ENCODE data around the gene HOXB3. TPM values are rescaled to one million over a fixed set of nuclear protein-coding genes. Genes with fewer than 3 reads are reported as not detected.
A peak's percentile ranks its signal among the peaks of the same experiment; 100 is the strongest.

Gene HOXB3
- polyA plus RNA-seq, 4 donors = 145 to 170 (median 155) TPM

DNA sequence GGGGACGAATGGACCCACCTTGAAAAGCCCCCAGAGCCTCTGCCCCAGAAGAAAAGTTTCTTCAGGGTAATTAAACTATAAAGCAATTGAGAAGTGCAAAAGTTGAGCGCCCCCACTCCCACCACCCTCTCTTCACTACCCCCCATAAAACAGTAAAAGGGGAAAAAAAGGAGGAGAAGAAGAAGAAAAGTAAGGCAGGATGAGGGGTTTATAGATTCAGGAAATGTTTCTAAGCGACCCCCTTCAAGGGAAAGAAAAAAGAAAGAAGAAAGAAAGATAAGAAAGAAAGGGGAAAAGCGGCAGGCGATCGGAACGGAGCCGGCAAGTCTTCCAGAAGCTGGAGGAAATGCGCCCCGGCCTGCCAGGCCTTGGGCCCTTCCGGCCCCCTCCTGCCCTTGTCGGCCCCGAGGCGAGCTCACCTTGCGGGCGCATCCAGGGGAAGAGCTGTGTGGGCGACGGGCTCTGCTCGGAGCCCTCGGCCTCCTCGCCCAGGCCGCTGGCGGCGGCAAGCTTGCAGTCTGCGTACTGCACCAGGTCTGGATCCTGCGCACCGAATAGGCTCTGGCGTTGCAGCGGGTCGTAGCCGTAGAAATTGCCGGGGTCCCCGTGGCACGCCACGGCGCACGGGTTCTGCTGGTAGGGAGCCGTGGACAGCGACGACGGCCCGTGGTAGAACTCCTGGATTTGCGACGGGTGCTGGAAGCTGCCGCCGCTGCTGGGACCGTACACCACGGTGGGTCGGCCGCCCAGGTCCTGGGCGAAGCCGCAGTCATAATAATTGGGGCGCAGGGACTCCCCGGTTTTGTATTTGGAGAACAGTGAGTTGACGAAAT lies 24.0 kb upstream of the HOXB3 start:
- DNase-seq (ENCODE audit: low read depth in 4 of 4, low spot score in 3 of 4) = no peak

DNA sequence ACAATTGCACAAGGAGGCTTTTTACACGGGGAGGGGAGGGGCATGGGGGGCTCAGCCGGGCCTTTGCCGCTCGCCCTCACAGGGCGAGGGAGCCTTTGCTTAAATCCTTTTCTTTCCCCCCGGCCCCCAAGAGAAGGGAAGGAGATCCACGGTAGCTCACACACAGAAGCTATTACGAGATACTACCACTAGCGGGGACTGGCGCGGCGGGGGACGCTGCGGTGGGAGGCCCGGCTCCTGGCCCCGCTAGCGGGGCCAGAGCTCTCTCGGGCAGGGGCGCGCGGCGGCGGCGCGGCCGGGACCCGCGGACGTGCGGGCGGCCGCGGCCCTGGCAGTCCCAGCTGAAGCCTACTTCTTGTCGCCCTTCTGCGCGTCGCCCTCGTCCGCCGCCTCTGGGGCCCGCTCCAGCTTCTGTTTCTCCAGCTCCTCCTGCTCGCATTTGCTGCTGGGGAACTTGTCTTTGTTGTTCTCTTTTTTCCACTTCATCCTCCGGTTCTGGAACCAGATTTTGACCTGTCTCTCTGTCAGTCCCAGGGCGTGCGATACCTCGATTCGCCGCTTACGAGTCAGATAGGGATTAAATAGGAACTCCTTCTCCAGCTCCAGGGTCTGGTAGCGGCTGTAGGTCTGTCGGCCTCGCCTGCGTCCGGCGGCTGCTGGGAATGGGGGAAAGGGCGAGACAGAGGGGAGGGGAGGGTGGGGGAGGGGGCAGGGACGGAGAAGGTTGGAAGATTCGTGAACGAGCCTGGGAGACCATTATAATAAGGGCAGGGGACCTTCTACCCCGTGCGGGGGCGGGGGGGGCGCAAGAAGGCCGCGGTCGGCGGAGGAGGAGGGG lies 23.0 kb upstream of the HOXB3 start:
- DNase-seq (ENCODE audit: low read depth in 4 of 4, low spot score in 3 of 4) = no peak

DNA sequence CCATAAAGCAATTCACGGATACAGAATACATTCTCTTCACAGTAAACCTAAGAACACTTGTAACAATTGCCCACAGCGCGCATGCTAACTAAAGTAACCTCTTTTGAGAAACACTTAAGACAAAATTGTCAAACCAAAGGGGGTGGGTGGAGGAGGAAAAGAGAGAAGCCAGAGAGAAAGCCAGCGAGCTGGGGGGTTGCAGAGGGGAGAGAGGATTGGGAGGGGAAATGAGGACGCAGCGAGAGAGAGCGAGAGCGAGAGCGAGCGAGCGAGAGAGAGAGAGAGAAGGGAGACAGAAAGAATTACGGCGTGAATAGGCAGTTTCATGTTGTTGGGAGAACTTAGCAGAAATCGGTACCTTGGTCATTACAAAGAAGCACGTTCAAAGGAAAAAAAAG lies 22.4 kb upstream of the HOXB3 start:
- DNase-seq (ENCODE audit: low read depth in 4 of 4, low spot score in 3 of 4) = no peak

DNA sequence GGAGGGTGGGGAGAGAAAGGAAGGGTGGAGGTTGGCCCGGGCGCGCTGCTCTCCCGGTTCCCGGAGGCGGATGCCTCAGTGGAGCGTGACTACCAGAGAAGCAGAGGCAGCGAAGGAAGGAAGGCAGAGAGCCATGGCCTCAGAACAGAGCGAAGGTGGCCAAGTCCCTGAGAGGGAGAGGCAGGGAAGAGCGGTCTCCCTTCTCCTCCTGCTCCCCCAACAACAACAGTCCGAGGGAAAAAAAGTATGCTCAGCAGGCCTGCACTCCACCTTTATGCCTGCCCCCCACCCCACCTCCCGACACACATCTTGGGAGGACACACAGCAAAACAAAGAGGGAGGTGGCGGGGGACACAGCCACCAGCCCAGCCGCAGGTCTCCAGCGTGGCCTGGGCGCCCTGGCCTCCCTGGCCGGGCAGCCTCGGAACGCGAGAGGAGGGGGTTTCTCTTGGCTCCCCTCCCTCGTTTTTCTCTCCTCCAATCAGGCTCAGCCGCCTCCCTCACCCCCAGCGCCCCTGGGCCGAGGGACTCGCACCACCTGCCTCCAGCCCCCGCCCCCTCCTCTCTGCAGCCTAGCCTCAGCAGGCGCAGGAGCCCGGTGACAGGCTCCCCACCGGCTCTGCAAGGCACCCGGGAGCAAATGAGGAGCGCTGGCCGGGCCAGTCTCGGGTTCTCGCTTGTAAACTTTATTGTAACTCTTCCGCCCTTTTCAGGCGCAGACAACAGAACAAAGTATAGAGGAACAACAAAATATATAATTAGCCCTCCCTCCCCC lies 21.8 kb upstream of the HOXB3 start:
- DNase-seq (ENCODE audit: low read depth in 4 of 4, low spot score in 3 of 4) = peak in 1 of 4 donors; percentile 80

DNA sequence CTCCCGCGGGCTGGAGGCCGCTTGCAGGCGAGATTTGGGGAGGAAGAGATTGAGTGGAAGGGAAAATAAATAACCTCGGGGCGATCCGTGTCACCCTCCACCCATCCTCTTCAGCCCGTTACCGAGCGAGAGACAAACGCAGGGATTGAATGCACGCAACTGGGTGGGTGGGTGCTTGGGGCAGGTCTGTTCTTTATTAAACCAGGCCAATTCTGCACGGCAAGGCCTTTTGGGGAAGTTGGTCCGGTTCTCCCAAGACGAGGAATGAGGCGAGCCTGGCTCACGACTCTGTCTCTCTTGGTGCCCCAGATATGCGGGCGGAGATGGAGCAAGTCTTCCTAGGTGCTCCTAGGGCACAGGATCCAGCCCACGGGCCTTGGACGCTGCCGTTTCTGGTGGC lies 21.2 kb upstream of the HOXB3 start:
- no peak for DNase-seq (ENCODE audit: low read depth in 4 of 4, low spot score in 3 of 4)

DNA sequence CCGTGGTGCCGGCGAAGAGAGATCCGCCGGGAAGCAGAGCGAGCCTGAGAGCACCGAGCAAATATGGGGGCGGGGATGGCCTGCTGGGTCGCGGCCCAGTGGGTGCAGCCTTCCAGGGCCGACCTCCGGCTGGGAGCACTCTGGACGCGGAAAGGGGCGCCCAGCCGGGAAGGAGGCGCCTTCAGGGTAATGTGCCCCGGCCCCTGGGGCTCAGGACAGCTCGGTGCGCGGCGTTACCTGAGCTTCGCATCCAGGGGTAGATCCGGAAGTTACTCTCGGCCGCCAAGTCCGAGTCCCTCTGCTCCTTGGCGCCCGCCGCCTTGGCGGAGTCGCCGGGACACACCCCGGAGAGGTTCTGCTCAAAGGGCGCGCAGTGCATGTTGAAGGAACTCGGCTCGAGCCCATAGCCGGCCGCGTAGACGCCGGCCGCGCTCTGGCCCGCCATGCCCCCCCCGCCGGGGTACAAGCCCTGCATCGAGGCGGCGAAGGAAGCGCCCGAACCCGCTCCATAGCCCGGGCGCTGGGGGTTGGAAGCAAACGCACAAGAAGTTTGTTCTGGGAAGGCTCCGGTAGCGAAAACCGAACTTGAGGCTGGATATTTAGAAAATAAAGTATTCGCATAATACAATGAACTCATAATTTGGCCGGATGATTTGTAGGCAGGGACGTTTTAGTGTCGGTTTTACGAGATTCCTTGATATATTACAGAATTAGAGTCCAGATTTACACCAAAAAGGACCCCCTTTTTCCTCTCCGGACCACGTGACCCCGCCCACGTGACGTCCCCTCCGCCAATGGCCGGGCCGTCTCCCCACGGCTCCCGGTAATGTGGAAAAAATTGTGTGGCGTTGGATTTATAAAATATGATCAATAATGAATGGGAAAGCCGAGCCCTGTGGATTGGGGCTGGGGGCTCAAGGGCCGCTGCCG lies 20.5 kb upstream of the HOXB3 start, which contains the start of gene HOXB7:
TSS of gene HOXB7 (minus strand) at position 736 of the 930 bp plus-strand sequence. CDS start at position 637, 99 bp downstream.
- DNase-seq (ENCODE audit: low read depth in 4 of 4, low spot score in 3 of 4) = no peak

DNA sequence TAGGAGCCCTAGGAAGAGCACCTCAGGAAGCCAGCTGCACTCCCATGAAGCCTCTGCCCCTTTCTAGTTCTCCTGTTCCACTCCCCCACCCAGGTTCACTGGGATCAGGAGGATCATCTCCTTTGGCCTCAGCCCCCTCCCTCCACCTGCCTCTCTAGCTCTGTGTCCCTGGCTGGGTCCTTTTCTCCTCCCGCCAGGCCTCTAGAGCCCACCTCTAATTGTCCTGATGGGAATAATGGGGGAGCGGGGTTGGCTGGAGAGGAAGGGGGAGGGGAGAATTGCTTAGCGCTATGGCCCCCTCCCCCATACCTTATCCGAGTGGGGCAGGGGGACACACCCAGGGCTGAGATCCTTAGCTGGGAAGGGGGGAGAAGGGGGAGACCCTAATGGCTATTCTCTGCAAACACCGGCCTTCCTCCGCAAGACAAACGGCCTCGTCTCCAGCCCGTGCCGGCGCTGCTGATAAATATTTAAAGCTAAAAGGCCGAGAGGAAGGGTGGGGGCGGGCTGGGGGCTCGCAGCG lies 19.8 kb upstream of the HOXB3 start:
- no peak for DNase-seq (ENCODE audit: low read depth in 4 of 4, low spot score in 3 of 4)

DNA sequence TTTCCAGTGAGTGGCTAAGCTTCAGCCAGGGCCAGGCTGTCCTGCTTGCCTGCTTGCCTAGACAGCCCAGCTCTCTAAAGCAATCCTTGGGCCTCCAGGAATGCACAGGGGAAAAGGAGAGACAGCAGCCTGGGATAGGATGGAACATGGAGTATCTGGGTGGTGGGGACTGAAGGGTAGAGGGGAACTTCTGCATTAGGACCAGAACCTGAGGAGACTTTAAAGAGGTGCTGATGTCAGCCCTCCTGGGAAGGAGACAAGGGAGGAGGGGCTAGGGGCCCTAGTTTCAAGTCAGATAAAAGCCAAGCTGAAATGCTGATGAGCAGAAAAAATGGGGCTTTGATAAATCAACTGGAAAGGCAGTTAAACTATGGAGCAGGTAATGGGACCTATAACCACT lies 19.0 kb upstream of the HOXB3 start:
- no peak for DNase-seq (ENCODE audit: low read depth in 4 of 4, low spot score in 3 of 4)

DNA sequence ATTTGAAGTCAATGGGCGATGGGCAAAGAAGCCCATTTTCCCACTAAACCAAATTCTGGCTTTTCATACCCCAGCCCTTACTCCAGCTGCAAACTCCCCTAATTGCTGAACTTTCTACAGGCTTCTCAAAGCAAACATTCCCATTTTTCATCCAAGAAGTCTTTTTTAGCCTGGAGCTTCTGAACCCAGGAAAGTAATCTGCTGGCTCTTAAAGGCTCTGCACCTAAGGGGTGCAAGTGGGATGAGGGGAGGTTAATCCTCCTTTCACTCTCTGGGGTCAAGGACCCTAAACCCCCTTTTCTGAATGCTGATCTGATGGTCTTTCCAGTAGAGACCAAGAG lies 18.4 kb upstream of the HOXB3 start:
- DNase-seq (ENCODE audit: low read depth in 4 of 4, low spot score in 3 of 4) = no peak

DNA sequence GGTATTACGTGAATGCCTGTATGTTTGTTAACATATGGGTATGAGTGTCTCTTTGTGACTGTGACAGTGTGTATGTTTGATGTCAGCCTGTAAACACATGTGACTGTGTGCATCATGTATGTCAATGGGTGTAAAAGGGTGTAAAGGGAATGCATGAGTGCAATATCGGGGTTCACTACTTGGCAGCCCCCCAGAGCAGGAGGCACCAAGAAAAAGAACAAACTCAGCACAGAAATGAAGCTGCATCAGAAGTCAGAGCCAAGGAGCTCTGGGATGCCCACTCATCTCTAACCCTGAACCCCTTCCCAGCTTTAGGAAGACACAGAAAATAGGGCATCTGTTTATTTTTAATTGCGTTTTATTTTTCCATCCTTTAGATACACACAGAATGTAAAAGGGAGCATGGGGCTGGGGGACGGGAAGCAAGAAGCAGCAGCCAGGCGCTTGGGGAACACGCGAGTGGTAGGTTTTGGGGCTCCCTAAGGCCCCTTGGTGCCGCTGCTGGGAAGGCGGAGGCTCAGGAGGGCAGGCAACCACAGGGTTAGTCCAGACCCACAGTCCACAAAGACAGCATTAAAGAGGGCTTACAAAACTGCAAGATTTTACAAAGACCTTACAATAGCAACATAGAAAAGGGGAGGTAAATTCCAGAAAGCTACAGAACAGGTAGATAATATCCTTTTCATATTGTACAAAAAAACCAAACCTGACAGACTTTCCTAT lies 17.0 kb upstream of the HOXB3 start:
- no peak for DNase-seq (ENCODE audit: low read depth in 4 of 4, low spot score in 3 of 4)

DNA sequence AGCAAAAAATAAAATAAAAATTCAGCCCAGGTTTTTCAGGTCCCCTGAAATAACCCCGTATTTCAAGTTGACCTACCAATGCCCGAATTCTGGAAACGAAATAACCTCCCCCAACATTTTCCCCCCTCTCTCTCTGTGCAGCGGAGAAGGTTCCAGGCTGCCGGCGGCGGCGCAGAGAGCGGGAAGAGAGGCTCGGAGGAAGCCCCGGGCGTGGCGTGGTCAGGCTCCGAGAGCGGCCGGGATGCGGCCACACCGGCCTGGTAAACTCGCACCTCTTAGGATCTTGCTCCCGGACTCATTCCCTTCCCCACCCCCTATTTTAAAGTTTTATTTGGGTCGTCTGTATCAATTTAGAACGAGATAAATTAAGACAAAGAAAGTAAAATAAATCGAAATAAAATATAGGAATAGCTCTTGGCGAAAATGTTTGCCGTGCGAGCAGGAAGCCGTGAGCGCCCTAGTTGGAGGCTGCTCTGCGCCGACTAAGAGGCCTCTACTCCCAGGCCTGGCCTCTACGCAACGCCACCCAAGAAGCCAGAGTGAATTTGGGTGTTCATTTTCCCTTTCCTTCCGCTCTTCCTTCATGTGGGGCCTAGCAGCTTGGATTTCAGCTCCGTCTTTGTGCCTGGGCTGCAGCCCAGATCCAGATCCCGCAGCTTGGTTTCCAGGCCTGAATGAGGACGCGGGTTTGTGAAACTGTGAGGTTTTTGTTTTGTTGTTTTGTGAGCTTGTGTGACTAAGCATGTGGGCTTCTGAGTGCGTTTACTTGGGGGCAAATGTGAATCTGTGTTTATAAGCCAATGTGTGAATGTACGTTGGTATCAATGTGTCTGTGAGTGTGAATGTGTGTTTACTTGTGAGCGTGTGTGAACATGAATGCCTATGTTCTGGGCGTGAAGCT lies 16.2 kb upstream of the HOXB3 start:
- no peak for DNase-seq (ENCODE audit: low read depth in 4 of 4, low spot score in 3 of 4)

DNA sequence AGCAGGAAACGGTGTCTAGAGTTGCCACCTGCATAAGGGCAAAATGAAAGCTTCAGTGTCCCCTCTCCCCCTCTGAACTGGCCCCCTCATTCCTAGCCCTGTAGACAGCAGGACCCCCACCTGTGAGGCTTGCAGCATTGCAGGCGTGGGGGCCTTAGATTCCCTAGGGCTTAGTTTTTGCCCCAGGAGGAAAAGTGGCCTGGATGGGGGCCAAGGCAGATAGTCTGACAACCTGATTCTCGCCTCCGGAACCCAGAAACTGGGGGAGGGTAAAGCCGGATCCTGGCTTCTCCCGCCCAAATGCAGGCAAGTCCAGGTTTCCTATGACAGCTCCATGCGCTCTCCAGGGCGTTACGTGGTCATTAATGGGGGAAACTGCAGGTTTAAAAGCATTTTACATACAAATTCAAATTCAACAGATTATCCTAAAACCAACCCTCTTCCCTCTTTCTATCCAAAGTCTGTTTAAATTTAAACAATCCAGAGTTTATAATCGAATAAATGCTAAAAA lies 15.4 kb upstream of the HOXB3 start:
- DNase-seq (ENCODE audit: low read depth in 4 of 4, low spot score in 3 of 4) = no peak

DNA sequence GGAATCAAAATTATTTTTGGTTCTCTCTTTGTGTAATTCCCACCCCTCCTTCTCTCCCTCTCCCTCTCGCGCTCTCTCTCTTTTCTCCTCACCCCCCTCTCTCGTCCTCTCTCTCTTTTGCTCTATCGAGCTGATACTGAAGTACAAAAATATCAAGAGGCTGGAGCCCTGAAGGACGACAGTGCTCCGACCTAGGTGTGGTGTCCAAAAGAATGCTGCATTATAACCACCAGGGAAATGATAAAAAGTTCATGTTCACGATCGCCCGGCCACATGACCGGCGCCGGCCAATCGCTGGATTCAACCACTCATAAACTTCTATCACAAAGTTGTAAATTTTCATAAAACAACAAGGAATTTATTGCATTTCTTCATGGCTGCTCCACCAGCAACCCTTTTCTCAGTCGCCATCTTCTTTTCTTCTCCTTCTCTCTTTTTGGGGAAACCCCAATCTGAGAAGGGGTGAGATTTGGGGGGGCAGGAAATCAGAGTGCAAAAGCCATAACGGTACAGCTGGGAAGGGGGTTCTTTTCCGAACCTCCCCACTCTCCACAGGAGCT lies 14.8 kb upstream of the HOXB3 start, which contains the start of gene HOXB6:
TSS of gene HOXB6 (minus strand) at position 217 of the 560 bp plus-strand sequence. CDS start 6,836 bp downstream, outside the sequence.
- DNase-seq (ENCODE audit: low read depth in 4 of 4, low spot score in 3 of 4) = no peak

DNA sequence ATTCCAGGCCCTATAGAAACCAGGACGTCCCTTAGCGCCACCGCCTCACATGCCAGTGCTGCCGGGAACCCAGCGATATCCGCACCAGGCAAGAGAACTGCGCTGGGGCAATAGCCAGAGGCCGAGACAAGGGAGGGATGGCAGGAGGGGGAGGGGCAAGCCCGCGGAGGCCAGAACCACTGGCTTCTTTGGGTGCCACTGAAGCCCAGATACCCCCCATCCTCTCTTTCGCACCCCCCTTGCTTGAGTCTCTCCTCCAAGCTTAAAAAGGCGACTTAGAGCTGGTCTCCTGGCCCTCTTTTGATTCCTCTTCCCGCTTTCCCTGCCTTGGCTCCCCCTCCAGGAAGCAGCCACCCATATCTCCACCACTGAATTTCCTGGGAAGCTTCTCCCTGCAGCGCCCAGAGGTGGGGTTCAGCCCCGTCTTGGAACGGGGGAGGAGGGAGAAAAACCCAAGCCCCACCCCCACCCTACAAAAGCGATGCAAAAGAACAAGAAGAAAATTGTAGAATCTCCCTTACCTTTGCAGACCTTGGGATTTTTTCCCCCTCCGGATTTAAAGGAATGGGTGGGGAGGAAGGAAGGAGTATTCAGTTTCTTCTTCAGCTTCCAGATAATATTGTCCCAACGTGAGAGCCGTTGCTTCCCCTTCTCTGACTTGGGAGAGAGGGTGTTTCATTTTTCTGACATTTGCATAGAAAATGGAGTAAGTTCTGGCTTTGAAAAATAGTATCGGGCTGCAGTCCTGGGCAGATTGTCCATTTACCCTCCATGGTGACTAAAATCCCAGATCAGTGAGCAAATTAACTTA lies 14.1 kb upstream of the HOXB3 start:
- DNase-seq (ENCODE audit: low read depth in 4 of 4, low spot score in 3 of 4) = no peak

DNA sequence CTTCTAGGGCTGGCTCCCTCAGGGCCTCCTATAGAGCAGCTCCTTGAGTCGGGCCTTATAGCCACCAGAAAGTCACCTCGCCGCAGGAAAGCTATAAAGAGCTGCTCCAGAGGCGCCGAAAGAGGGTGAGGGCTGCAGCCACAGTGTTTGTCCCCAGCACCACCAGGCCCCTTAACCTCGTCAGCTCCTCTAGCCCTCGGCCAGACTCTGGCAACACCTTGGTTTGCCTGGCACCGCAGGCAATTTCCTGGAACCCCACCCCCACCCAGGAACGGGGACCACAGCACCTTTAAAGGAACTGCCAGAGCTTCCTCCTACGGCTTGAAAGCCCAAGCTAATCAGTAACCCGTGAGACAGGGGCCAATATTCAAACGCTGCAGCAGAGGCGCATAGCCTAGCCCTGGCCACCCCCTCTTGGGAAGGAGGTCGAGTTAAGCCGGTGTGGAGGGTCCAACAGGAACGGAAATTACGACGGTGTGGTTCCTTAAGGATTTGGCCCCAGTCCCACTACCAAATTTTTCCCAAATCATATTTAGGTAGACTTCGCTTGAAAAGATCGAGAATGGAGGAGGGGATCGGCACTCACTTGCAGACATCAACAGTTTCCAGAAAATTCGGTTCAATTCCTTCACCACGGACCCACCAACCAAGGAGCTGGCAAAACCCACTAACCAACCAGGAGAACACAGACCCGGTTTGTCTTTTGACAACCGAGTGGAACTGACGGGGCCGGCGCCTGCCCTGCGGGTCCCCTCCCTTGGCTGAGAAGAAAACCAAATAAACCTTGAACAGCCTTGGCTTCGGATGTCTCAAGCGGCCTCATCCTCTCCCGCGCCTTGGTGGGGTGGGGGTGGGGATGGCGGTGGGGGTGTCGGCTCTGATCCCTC lies 11.7 kb upstream of the HOXB3 start:
- DNase-seq (ENCODE audit: low read depth in 4 of 4, low spot score in 3 of 4) = no peak

DNA sequence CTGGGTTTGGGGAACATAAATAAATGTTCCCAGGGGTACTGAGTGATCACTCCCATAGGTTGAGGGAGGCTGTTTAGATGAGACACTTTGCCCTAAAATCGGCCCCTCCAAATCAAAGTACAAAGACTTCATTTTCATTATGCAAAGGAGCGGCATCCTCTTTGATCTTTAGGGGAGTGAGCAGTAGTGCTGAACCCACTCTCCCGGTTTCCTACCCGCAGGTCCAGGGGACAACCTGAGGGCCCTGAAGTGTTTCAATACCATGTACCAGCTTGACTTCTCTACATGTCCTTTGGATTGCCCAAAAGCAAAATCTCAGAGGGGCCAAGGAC lies 11.1 kb upstream of the HOXB3 start:
- no peak for DNase-seq (ENCODE audit: low read depth in 4 of 4, low spot score in 3 of 4)

Measured in right renal pelvis (tissue), 4 donors.